Measurements from ENCODE around the gene UGT1A1.

The UGT1A1 gene

DNA sequence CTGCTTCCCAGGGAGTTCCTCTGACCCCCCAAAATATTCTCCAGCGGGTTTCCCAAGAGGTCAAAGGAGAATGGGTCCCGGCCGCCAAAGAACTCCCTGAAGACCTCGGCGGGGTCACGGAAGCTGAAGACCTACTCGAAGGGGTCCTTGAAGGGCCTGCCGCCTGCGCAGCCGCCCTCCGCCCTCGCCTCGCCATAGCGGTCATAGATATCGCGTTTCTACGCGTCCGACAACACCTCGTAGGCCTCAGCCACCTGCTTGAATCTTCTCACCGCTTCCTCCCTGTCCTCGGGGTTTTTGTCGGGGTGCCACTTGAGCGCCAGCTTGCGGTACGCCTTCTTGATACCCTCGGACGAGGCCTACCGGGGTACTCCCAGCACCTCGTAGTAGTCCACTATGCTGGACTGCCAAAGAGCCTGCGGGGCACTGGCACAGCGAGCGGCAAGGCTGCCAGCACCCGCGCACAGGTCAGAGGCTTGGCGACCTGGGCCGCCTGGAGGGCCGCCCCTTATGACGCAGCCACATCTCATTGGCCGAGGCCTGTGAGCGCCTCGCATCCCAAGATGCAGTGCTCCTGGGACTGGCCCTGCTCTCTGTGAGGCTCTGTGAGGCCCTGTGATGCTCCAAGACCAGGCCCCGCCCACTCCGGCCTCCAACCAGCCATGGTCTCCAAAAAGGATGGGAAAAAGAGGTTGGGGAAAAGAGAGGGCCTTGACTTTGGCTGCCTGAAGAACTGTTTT is 5.0 kb upstream of the UGT1A1 start:
- DNase-seq, result no peak

DNA sequence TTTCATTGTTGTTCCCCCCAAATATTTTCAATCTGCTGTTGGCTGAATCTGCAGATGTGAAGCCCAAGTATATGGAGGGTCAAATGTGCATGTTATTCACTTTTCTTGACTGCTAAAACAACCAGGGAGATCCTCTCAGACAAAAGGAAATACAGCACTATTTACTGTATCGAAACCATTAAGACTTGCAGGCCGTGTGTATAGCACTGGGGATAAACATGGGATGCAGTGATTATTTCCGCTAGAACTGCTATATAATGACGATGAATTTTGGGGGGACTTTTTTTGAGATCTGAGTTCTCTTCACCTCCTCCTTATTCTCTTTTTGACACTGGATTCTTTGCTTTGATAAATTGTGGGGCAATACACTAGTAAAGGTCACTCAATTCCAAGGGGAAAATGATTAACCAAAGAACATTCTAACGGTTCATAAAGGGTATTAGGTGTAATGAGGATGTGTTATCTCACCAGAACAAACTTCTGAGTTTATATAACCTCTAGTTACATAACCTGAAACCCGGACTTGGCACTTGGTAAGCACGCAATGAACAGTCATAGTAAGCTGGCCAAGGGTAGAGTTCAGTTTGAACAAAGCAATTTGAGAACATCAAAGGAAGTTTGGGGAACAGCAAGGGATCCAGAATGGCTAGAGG is 3.5 kb upstream of the UGT1A1 start:
- no peaks in the 10 kb centered on the region for H3K79me1 ChIP-seq (replicated peaks; ENCODE audit: low read length, poor library complexity, severe bottlenecking)
- no peak overlapping the region for H2BK120ac ChIP-seq (ENCODE audit: low read depth, low read length)
- H3K4me2 ChIP-seq (ENCODE audit: low read length, poor library complexity, severe bottlenecking), result no peak overlapping the region
- H3K9ac ChIP-seq (ENCODE audit: low read length), result no peak overlapping the region
- H3K27ac ChIP-seq (ENCODE audit: low read length, poor library complexity, severe bottlenecking), result no peak overlapping the region
- no peak overlapping the region for H2BK5ac ChIP-seq (ENCODE audit: low read depth, low read length, poor library complexity, severe bottlenecking)
- no peak overlapping the region for H4K8ac ChIP-seq (ENCODE audit: low read length)
- H2AFZ ChIP-seq (ENCODE audit: low read depth, low read length), result no peak overlapping the region
- H3K36me3 ChIP-seq (ENCODE audit: control insufficient read depth in 1 of 2, insufficient read depth in 2 of 2, low read depth in 1 of 2, low read length in 2 of 2), result no peaks in the 10 kb centered on the region
- H3K4ac ChIP-seq (ENCODE audit: low read depth in 1 of 2, low read length in 2 of 2), result no peak overlapping the region
- H3K23ac ChIP-seq (ENCODE audit: low read length in 2 of 2), result no peak overlapping the region
- no peak overlapping the region for H2BK12ac ChIP-seq (ENCODE audit: low read length in 2 of 2)
- H3K9me3 ChIP-seq (ENCODE audit: control insufficient read depth, low read length), result peaks cover 3% of the 10 kb centered on the region
- no peak overlapping the region for H3K4me3 ChIP-seq (ENCODE audit: insufficient read depth in 1 of 2, low read depth in 1 of 2, low read length in 2 of 2)
- no peaks in the 10 kb centered on the region for H3K4me1 ChIP-seq (ENCODE audit: control insufficient read depth, insufficient read depth, low read depth, low read length)
- no peak for DNase-seq
- H3K14ac ChIP-seq (ENCODE audit: low read length in 2 of 2), result no peak overlapping the region
- no peak overlapping the region for H2AK5ac ChIP-seq (ENCODE audit: low read length, severe bottlenecking)
- 82% methylated on average over 4 of the region's 7 CpGs for WGBS
- no peak overlapping the region for H2BK15ac ChIP-seq (ENCODE audit: low read depth, poor library complexity, severe bottlenecking)
- H4K91ac ChIP-seq (ENCODE audit: low read length), result no peak overlapping the region
- H3K27me3 ChIP-seq (ENCODE audit: control insufficient read depth in 1 of 2, insufficient read depth in 1 of 2, low read length in 2 of 2), result peaks cover 0 to 10% of the 10 kb centered on the region in 2 experiments
- H3K18ac ChIP-seq (ENCODE audit: low read depth in 1 of 2, low read length in 2 of 2), result no peak overlapping the region

More for the DNA sequence above, 5.0 kb upstream of the UGT1A1 start:
- Histone ChIP-seq H3K4me3 (ENCODE audit: insufficient read depth in 1 of 2, low read depth in 1 of 2, low read length in 2 of 2) (no peak overlapping the region), H3K4ac (ENCODE audit: low read depth in 1 of 2, low read length in 2 of 2) (no peak overlapping the region), H3K27me3 (ENCODE audit: control insufficient read depth in 1 of 2, insufficient read depth in 1 of 2, low read length in 2 of 2) (peaks cover 0 to 13% of the 10 kb centered on the region in 2 experiments), H3K18ac (ENCODE audit: low read depth in 1 of 2, low read length in 2 of 2) (no peak overlapping the region), H3K9ac (ENCODE audit: low read length) (no peak overlapping the region), H2BK5ac (ENCODE audit: low read depth, low read length, poor library complexity, severe bottlenecking) (no peak overlapping the region), H3K14ac (ENCODE audit: low read length in 2 of 2) (no peak overlapping the region), H3K4me2 (ENCODE audit: low read length, poor library complexity, severe bottlenecking) (no peak overlapping the region), H4K91ac (ENCODE audit: low read length) (no peak overlapping the region), H3K27ac (ENCODE audit: low read length, poor library complexity, severe bottlenecking) (no peak overlapping the region), H3K36me3 (ENCODE audit: control insufficient read depth in 1 of 2, insufficient read depth in 2 of 2, low read depth in 1 of 2, low read length in 2 of 2) (no peaks in the 10 kb centered on the region), H3K9me3 (ENCODE audit: control insufficient read depth, low read length) (peaks cover 3% of the 10 kb centered on the region), H2BK120ac (ENCODE audit: low read depth, low read length) (no peak overlapping the region), H2AFZ (ENCODE audit: low read depth, low read length) (no peak overlapping the region), H3K79me1 (replicated peaks; ENCODE audit: low read length, poor library complexity, severe bottlenecking) (no peaks in the 10 kb centered on the region), H3K23ac (ENCODE audit: low read length in 2 of 2) (no peak overlapping the region), H3K4me1 (ENCODE audit: control insufficient read depth, insufficient read depth, low read depth, low read length) (no peaks in the 10 kb centered on the region), H2BK15ac (ENCODE audit: low read depth, poor library complexity, severe bottlenecking) (no peak overlapping the region), H2BK12ac (ENCODE audit: low read length in 2 of 2) (no peak overlapping the region), H2AK5ac (ENCODE audit: low read length, severe bottlenecking) (no peak overlapping the region), H4K8ac (ENCODE audit: low read length) (no peak overlapping the region)
- 92% methylated on average over 42 of the region's 44 CpGs for WGBS

DNA sequence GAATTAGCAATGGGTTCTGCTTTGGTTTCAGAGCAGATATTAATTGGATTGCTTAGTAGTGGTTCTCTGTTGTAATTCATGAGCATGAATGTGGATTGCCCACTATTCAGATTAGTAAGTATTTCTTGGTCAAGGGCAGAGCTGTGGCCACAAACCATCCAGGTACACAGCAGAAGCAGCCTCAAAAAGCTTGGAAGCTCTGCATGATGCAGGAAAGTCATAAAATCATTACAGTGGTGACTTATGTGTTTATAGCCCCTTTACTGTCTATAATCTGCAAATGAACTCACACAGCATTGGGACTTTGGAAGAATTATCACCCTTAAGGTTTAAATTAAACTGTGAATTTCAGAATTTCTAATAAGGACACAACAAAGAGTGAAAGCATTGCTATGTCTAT is 1.9 kb upstream of the UGT1A1 start:
- H3K79me1 ChIP-seq (replicated peaks; ENCODE audit: low read length, poor library complexity, severe bottlenecking), result no peaks in the 10 kb centered on the region
- no peak overlapping the region for H2AFZ ChIP-seq (ENCODE audit: low read depth, low read length)
- H3K4me3 ChIP-seq (ENCODE audit: insufficient read depth in 1 of 2, low read depth in 1 of 2, low read length in 2 of 2), result no peak overlapping the region
- H3K9ac ChIP-seq (ENCODE audit: low read length), result no peak overlapping the region
- H3K9me3 ChIP-seq (ENCODE audit: control insufficient read depth, low read length), result peaks cover 2% of the 10 kb centered on the region
- no peak overlapping the region for H2BK120ac ChIP-seq (ENCODE audit: low read depth, low read length)
- H2BK12ac ChIP-seq (ENCODE audit: low read length in 2 of 2), result no peak overlapping the region
- H3K27me3 ChIP-seq (ENCODE audit: control insufficient read depth in 1 of 2, insufficient read depth in 1 of 2, low read length in 2 of 2), result peaks cover 0 to 5% of the 10 kb centered on the region in 2 experiments
- H3K36me3 ChIP-seq (ENCODE audit: control insufficient read depth in 1 of 2, insufficient read depth in 2 of 2, low read depth in 1 of 2, low read length in 2 of 2), result no peaks in the 10 kb centered on the region
- no peak overlapping the region for H2BK5ac ChIP-seq (ENCODE audit: low read depth, low read length, poor library complexity, severe bottlenecking)
- no peak overlapping the region for H2AK5ac ChIP-seq (ENCODE audit: low read length, severe bottlenecking)
- no peak overlapping the region for H3K4me2 ChIP-seq (ENCODE audit: low read length, poor library complexity, severe bottlenecking)
- H4K91ac ChIP-seq (ENCODE audit: low read length), result no peak overlapping the region
- H4K8ac ChIP-seq (ENCODE audit: low read length), result no peak overlapping the region
- H3K18ac ChIP-seq (ENCODE audit: low read depth in 1 of 2, low read length in 2 of 2), result no peak overlapping the region
- H2BK15ac ChIP-seq (ENCODE audit: low read depth, poor library complexity, severe bottlenecking), result no peak overlapping the region
- no peak overlapping the region for H3K14ac ChIP-seq (ENCODE audit: low read length in 2 of 2)
- no peak for DNase-seq
- no peaks in the 10 kb centered on the region for H3K4me1 ChIP-seq (ENCODE audit: control insufficient read depth, insufficient read depth, low read depth, low read length)
- no peak overlapping the region for H3K23ac ChIP-seq (ENCODE audit: low read length in 2 of 2)
- H3K4ac ChIP-seq (ENCODE audit: low read depth in 1 of 2, low read length in 2 of 2), result no peak overlapping the region
- H3K27ac ChIP-seq (ENCODE audit: low read length, poor library complexity, severe bottlenecking), result no peak overlapping the region

DNA sequence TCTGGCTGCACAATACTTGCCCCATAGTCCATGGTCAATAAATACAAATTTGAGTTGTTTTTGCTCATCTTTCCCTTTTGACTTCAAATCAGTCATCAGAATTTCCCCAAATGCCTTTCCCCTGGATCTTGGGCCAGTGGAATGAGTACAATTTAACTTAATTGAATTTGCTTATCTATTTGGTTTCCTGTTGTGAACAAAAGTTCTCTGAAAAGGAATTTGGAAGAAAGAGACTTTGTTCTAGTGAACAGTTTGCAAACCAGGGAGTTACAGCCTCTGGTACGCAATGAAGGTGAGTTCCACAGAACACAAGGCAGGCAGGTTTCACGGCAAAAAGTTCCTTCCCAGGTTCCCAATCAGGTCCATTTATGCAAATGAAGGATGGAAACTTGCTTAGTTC is 1.2 kb upstream of the UGT1A1 start:
- H2AK5ac ChIP-seq (ENCODE audit: low read length, severe bottlenecking), result no peak overlapping the region
- H3K14ac ChIP-seq (ENCODE audit: low read length in 2 of 2), result no peak overlapping the region
- H3K4me3 ChIP-seq (ENCODE audit: insufficient read depth in 1 of 2, low read depth in 1 of 2, low read length in 2 of 2), result no peak overlapping the region
- H3K18ac ChIP-seq (ENCODE audit: low read depth in 1 of 2, low read length in 2 of 2), result no peak overlapping the region
- H3K4me1 ChIP-seq (ENCODE audit: control insufficient read depth, insufficient read depth, low read depth, low read length), result no peaks in the 10 kb centered on the region
- no peaks in the 10 kb centered on the region for H3K36me3 ChIP-seq (ENCODE audit: control insufficient read depth in 1 of 2, insufficient read depth in 2 of 2, low read depth in 1 of 2, low read length in 2 of 2)
- H3K27me3 ChIP-seq (ENCODE audit: control insufficient read depth in 1 of 2, insufficient read depth in 1 of 2, low read length in 2 of 2), result peaks cover 0 to 4% of the 10 kb centered on the region in 2 experiments
- no peaks in the 10 kb centered on the region for H3K9me3 ChIP-seq (ENCODE audit: control insufficient read depth, low read length)
- H3K4me2 ChIP-seq (ENCODE audit: low read length, poor library complexity, severe bottlenecking), result no peak overlapping the region
- no peak overlapping the region for H4K8ac ChIP-seq (ENCODE audit: low read length)
- H2BK5ac ChIP-seq (ENCODE audit: low read depth, low read length, poor library complexity, severe bottlenecking), result no peak overlapping the region
- no peaks in the 10 kb centered on the region for H3K79me1 ChIP-seq (replicated peaks; ENCODE audit: low read length, poor library complexity, severe bottlenecking)
- no peak overlapping the region for H3K9ac ChIP-seq (ENCODE audit: low read length)
- no peak overlapping the region for H3K23ac ChIP-seq (ENCODE audit: low read length in 2 of 2)
- H3K27ac ChIP-seq (ENCODE audit: low read length, poor library complexity, severe bottlenecking), result no peak overlapping the region
- no peak overlapping the region for H4K91ac ChIP-seq (ENCODE audit: low read length)
- 91% methylated on average over 2 of the region's 2 CpGs for WGBS
- H2BK120ac ChIP-seq (ENCODE audit: low read depth, low read length), result no peak overlapping the region
- no peak overlapping the region for H2BK15ac ChIP-seq (ENCODE audit: low read depth, poor library complexity, severe bottlenecking)
- H2AFZ ChIP-seq (ENCODE audit: low read depth, low read length), result no peak overlapping the region
- DNase-seq, result no peak
- no peak overlapping the region for H3K4ac ChIP-seq (ENCODE audit: low read depth in 1 of 2, low read length in 2 of 2)
- H2BK12ac ChIP-seq (ENCODE audit: low read length in 2 of 2), result no peak overlapping the region
